Lower leg skin (tissue), 4 donors: Measurements from ENCODE around the gene INPP5D. TPM values are rescaled to one million over a fixed set of nuclear protein-coding genes. Genes with fewer than 3 reads are reported as not detected.
A peak's percentile ranks its signal among the peaks of the same experiment; 100 is the strongest.

Experiments
- DNase-seq, 2 donors: peaks; one replicate each; pipeline ENCODE4 v3.0.0-alpha.2; 2019; ENCODE audit warnings: low spot score in 2 of 2
- H3K4me3 ChIP-seq: fragments of 200-600 bp; sonication (generic); 2 replicates; pipeline ENCODE4 v1.5.1; 2017; ENCODE audit warnings: mild to moderate bottlenecking, low read depth; ENCODE audit not compliant: poor library complexity, severe bottlenecking
- POLR2A ChIP-seq, 2 donors: fragments of 450-650 bp; IDR thresholded peaks; one replicate each; pipeline ENCODE4 v1.6.1; 2016 to 2017; ENCODE audit warnings: antibody characterized with exemption in 2 of 2, mild to moderate bottlenecking in 1 of 2, moderate library complexity in 1 of 2
- WGBS, 2 donors: methylation state at CpG; one replicate each; pipeline ENCODE4 v1.1.5; 2018; 5-methylcytosine and 5-hydroxymethylcytosine counted together
- intact Hi-C: fragments of 100-400 bp; cut with DNase I; formaldehyde crosslinking; loops from one replicate; pipeline ENCODE4 v1.15.0; 2023; ENCODE audit warnings: low total_unique reads
- total RNA-seq, 4 donors: library from RNA; depleted of rRNA; stranded (reverse); fragments of >200 nt; gene quantifications; one replicate each; pipeline ENCODE4 v1.1.0, GENCODE V29; 2016
- TF ChIP-seq, protein P1 (sequence below), 3 donors: fragments of 450-650 bp; IDR thresholded peaks; one replicate each; pipeline ENCODE4 v1.5.1; 2016; ENCODE audit warnings: antibody characterized with exemption in 3 of 3, mild to moderate bottlenecking in 3 of 3, moderate library complexity in 2 of 3

Gene INPP5D
- total RNA-seq, 4 donors from 2014 or later: 8.6 to 15.0 (median 13.0) TPM

DNA sequence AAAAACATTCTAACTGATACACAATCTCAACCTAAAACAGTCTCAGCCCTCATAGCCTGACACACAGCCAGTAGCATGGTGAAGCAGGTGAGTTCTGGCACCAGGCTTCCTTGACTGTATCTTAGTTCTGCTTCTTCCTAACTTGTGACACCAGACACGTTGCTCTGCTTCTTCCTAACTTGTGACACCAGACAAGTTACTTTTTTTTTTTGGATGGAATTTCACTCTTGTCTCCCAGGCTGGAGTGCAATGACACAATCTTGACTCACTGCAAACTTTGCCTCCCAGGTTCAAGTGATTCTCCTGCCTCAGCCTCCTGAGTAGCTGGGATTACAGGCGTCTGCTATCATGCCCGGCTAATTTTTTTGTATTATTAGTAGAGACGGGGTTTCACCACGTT is 184.7 kb downstream of the INPP5D start:
- intact Hi-C loops: no loop called here
- TF ChIP-seq POLR2A (IDR thresholded peaks at IDR 0.05): no peak
- TF ChIP-seq, protein P1, sequence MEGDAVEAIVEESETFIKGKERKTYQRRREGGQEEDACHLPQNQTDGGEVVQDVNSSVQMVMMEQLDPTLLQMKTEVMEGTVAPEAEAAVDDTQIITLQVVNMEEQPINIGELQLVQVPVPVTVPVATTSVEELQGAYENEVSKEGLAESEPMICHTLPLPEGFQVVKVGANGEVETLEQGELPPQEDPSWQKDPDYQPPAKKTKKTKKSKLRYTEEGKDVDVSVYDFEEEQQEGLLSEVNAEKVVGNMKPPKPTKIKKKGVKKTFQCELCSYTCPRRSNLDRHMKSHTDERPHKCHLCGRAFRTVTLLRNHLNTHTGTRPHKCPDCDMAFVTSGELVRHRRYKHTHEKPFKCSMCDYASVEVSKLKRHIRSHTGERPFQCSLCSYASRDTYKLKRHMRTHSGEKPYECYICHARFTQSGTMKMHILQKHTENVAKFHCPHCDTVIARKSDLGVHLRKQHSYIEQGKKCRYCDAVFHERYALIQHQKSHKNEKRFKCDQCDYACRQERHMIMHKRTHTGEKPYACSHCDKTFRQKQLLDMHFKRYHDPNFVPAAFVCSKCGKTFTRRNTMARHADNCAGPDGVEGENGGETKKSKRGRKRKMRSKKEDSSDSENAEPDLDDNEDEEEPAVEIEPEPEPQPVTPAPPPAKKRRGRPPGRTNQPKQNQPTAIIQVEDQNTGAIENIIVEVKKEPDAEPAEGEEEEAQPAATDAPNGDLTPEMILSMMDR (IDR thresholded peaks at IDR 0.05): no peak

DNA sequence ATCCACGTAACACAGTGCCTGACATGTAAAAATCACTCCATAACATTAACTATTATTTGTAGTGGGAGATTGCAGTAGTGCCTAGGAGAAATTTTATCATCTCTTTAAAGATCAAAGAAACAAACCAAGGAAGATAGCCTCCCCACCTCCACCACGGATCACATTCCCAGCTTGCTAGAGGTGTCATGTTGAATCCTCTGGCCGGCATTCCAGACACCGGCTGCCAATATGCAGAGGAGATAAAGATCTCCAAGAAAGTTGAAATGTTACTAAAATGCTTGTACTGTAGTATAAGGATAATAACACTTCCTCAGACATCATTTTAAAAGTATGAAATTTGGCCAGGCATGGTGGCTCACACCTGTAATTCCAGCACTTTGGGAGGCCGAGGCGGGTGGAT is 185.3 kb downstream of the INPP5D start:
- WGBS, 2 donors: 53 to 55% methylated on average over 6 of the region's 6 CpGs
- intact Hi-C loops: no loop called here
- DNase-seq: no peak
- TF ChIP-seq, protein P1 (IDR thresholded peaks at IDR 0.05): no peak
- no peak for TF ChIP-seq POLR2A (IDR thresholded peaks at IDR 0.05)
- no peak overlapping the region for H3K4me3 ChIP-seq

More for the DNA sequence above, 184.7 kb downstream of the INPP5D start:
- DNase-seq: no peak
- 41% methylated on average over 5 of the region's 5 CpGs for WGBS, 2 donors
- no peak overlapping the region for H3K4me3 ChIP-seq

DNA sequence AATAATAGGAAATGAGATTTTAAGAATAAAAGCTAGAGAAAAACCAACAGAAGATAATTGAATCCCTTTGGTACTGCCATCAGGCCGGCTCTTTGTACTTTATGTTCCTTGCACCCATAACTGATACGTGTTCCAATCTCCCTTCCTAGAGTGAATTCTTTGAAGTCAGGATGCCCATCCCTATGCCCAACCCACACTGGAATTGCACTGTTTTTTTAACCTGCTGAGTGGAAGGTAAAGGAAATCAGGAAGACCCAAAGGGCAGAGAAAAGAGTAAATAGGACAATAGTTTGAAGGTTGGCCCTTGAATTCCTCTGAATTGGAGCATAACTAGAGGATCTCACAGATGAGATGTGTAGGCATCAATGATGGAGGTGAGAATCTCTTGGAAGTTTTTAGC is 187.0 kb downstream of the INPP5D start:
- TF ChIP-seq, protein P1 (IDR thresholded peaks at IDR 0.05): no peak
- TF ChIP-seq POLR2A (IDR thresholded peaks at IDR 0.05): no peak
- no peak for DNase-seq
- WGBS, 2 donors: 73% methylated on average over 2 of the region's 2 CpGs
- intact Hi-C loops: no loop called here
- no peak overlapping the region for H3K4me3 ChIP-seq

DNA sequence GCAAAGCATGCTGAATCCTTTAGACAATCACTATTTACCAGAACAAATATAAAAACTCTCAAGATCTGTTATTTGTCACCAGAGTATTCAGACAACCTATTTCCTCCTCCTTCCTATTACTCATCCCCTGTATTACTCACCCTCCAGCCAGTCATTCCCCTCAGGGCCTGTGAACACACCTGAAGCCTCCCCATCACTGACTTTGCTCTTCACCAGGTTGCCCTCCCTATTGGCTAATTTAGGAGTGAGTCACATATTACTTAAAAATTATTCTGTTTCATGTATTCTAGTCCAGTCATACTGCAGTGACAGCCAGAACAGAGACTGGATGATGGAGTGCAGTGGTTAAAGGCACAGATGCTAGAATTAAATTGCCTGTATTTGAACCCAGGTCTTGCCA is 187.6 kb downstream of the INPP5D start:
- peak in 1 of 2 donors; percentile 36 for DNase-seq
- no peak overlapping the region for H3K4me3 ChIP-seq
- no peak for TF ChIP-seq POLR2A (IDR thresholded peaks at IDR 0.05)
- TF ChIP-seq, protein P1 (IDR thresholded peaks at IDR 0.05): no peak
- intact Hi-C loops: no loop called here

DNA sequence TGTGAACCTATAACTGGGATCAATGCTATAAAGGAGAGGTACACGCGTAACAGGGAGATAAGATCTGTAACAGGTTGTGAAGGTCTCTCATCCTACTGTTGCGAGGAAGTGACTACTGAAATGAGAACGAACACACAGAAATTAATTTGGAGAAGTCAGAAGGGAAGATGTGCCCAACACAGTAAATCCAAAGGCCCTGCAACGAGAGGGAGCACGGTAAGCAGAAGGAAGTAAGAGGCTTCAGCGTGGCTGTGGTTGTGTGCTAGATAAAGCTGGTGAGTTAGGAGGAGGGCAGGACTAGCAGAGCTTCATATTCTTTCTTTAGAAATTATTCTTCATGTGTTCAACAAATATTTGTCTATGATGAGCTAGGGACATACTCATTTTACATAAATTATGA is 188.9 kb downstream of the INPP5D start:
- no peak for TF ChIP-seq POLR2A (IDR thresholded peaks at IDR 0.05)
- TF ChIP-seq, protein P1 (IDR thresholded peaks at IDR 0.05): no peak
- WGBS, 2 donors: 66 to 73% methylated on average over 7 of the region's 7 CpGs
- no peak overlapping the region for H3K4me3 ChIP-seq
- no peak for DNase-seq
- intact Hi-C loops: no loop called here

DNA sequence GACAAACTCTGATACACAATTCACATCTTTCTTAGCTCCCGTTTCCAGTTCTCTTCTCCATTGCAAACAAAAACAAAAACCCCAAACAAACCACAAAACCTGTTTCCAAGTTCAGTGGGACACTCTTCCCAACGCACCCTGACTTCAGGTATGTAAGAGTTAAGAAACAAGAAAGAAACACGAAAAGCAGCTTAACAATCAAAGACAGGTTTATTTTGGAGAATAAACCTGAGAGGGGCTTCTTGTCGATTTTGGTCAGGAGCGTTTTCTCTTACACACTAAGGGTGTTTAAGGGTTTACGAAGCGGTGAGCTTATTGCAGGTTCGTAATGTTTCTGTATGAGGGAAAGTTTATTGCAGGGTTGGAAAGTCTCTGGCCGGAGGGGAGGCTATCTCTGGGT is 190.4 kb downstream of the INPP5D start:
- TF ChIP-seq, protein P1 (IDR thresholded peaks at IDR 0.05): no peak
- no peak for TF ChIP-seq POLR2A (IDR thresholded peaks at IDR 0.05)
- intact Hi-C loops: loop anchor here (10.0 kb wide), 1 partner anchor 636 kb away; no protein-coding TSS in a partner anchor
- 90% methylated on average over 9 of the region's 9 CpGs for WGBS, 2 donors

More for the DNA sequence above, 190.4 kb downstream of the INPP5D start:
- no peak overlapping the region for H3K4me3 ChIP-seq
- DNase-seq: no peak
